Activated T-helper 1 cell treated with anti-CD3 and anti-CD28 coated beads, Interleukin-2, amount 50 U/mL, for 16 hours (primary cell): ENCODE results near the gene OR6K3.
"Not testable (repeated sequence)": the region's sequence is repeated elsewhere in the genome, so short reads cannot be mapped to it uniquely, and the experiment has no call there.

Experiments
- DNase-seq, 2 donors: peaks; one replicate each; pipeline ENCODE4 v3.0.0-alpha.2; 2020; ENCODE audit warnings: low read depth in 1 of 2, low spot score in 1 of 2

The OR6K3 gene

DNA sequence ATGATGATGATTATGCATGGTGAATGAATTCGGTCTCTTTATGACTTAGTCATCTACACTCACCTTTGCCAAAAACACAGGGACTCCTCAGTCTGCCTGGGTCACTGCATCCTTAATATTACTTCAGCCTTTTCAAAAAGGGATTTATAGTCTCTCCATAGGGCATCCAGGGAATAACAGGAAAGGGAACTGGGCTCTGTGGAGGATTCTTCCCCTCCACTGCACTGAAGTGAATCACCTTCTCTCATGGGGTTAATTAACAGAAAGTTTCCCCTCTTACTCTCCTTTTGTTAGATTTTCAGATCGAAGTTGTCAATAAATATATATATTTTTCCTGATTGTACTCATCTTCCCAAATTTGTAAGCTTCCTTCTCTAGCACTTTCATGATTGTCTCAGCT is at the start of gene OR6K3:
OR6K3 (minus strand) TSS at position 101 of the 400 bp plus-strand sequence. CDS start 2,605 bp downstream, outside the sequence.
- no peak for DNase-seq

DNA sequence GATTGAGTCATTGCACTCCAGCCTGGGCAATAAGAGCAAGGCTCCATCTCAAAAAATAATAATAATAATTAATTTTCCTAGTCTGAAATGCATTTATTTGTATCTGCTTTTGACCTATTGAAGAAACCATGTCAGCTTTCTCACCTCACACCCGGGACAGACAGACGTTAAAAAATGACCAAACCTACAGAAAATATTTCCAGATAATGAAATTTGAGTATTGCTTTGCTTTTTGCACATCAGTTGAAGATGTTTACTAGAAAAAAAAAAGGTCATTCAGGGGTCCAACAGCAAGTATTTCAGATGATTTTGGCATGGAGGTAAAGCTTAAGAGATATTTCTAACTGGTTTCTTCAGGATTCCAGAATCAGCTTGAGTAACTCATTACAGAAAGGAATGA is 33.9 kb upstream of the OR6K3 start, which contains the start of gene OR6K6:
OR6K6 (plus strand) TSS at position 301 of the 400 bp plus-strand sequence. CDS start 168 bp downstream, outside the sequence.
- no peak for DNase-seq

DNA sequence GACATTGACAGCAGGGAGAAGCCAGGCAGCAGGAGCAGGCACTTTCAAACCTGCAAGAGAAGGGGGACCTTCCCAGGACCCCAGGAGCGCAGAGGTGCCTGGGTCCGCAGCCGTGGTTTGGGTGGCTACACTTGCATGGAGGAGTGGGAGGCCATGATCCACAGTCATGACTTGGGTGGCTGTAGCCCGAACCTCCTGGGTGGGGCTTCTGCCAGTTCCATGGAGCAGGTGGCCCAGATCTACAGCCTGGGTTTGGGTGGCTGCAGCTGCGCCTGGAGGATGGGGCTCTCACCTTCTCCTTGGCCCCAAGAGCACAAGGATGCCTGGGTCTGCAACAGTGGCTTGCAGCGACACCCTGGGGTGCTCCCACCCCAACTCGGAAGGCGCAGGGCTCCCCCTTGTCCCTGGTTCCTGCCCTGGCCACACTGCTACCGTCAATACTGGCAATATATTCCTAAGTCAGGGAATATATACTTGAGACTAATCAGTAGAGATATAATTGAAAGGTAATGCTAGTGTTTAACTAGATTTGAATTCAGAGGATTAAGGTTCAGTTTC is 31.7 kb upstream of the OR6K3 start:
- no peak for DNase-seq

GRCh38 chr1:158735848-158736247 is 15.3 kb upstream of the OR6K3 start:
- DNase-seq = no peak

DNA sequence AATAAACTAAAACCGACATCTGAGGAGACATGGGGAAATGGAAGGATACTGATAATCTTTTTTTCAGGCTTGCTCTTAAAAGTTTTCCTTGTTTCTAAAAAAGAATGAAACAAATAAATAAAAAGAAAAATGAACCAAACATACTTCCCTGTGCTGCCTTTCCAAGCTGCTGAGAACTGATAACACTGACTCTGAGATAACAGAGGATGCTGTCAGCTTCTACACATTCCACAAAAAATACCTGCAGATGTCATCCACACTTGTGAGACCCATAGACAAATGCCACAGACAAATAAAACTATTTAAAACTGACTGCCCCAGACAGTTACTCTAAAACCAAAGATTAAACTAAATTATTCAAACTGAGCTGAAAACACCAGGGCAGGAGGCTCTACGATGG is 12.0 kb upstream of the OR6K3 start:
- DNase-seq = no peak

DNA sequence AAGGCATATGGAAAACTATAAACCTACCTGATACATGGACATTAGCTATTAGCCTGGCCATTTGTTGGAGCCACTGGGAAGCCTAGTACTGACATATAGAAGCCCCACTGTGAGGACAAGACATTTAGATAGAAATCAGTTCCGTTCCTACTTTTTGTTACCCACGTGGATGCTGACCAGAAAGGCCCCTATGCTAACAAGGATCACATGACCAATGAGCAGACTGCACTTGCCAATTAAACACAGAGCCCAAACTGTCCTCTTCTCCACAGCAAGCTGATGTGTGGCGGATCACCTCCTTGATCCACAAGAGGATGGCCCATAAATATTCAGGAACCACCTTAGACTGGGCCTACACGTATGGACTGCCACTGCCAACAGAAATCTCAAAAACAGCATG is 11.2 kb upstream of the OR6K3 start:
- DNase-seq = no peak

GRCh38 chr1:158730453-158730852 is 9.9 kb upstream of the OR6K3 start:
- no peak for DNase-seq

DNA sequence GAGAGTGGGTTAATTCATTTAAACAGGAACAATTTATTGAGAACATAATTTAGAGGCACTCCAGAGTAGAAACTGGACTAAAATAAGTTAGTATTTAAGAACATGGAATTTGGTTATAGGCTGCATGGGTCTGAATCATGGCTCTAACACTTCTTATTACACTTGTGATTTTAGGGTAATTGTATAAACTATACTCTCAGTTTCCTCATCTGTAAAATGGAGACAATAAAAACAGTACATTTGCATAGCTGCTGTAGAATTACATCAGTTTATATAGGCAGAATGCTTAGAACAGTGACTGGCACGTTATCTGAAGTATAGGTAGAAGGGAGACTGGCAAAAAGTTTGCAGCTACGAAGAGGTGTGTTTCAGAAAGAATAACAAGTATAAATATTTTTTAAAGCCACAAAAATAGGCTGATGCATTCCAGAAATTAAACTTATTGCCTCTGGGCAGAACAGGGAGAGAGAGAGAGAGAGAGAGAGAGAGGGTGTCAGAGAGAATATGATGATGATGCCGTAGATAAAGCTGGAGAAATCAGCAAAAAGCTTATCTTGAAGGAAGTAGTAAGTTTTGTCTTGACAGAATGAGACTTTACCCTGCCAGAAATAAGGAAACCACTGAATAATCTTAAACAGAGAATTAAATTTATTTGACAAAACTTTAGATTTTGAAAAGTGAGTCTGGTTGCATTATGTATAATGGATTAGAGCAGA is 8.1 kb upstream of the OR6K3 start:
- DNase-seq = no peak

DNA sequence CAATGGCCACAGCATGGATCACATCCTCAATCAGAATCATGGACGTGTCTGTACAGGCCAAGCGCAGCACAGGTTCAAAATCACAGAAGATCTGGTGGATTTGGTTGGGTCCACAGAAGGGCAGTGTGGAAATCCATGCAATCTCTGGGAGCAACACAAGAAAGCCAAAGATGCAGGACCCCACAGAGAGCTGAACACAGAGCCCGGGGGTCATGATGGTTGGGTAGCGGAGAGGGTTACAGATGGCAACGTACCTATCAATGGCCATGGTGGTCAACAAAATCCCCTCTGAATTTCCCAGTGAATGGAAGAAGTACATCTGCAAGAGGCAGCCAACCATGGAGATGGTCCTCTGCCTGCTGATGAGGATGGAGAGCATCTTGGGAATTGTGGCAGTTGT is 3.9 kb upstream of the OR6K3 start:
- DNase-seq = no peak

GRCh38 chr1:158719664-158720063 is 856 bp downstream of the OR6K3 start:
- no peak for DNase-seq

- DNase-seq = no peak
These were observed 3.2 kb downstream of the OR6K3 start for GRCh38 chr1:158717344-158717743.

GRCh38 chr1:158716335-158716734 is 4.2 kb downstream of the OR6K3 start:
- DNase-seq = no peak

DNA sequence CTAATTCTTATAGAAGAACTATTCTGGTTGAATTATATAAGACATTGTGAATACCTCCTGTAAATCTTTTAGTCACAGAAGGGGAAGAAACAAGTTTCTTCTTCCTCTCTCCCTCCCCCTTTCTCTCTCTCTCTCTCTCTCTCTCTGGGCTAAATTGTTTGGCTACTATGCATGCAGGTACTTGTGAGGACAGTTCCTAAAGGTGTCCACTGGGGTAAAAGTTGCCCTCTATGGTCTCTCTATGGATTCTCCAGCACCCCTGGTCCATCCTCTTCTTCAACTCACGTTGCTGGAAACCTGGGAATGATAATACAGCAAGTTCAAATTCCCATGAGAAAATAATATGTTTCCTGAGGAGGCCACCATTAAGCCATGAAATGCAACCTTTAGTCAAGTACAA is 5.8 kb downstream of the OR6K3 start:
- no peak for DNase-seq

GRCh38 chr1:158711098-158711497 is 9.4 kb downstream of the OR6K3 start:
- no peak for DNase-seq

GRCh38 chr1:158706096-158706495 is 14.4 kb downstream of the OR6K3 start:
- DNase-seq = no peak

- no peak for DNase-seq
These were observed 20.0 kb downstream of the OR6K3 start, which contains the start of gene OR6K2 for GRCh38 chr1:158700552-158700951. Gene OR6K2 (minus strand): TSS chr1:158700652. CDS start chr1:158700652, 0 bp downstream.

DNA sequence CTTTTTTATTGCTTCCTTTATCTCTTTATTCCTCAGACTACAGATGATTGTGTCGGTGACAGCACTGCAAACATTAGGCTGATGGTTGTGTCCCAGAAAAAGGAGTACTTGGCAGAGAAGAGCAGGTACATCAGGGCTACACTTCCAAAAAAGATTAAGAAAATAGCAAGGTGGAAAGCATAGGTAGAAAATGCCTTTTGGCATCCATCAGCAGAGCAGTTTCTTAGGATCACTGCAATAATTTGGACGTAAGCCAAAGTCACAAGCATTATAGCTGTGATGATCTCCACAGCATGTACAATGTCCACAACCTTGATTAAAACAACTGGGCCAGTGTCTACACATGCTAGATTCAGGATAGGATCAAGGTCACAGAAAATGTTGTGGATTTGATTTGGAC is 25.9 kb downstream of the OR6K3 start:
- no peak for DNase-seq

- DNase-seq = no peak
These were observed 28.2 kb downstream of the OR6K3 start for GRCh38 chr1:158692356-158692755.

DNA sequence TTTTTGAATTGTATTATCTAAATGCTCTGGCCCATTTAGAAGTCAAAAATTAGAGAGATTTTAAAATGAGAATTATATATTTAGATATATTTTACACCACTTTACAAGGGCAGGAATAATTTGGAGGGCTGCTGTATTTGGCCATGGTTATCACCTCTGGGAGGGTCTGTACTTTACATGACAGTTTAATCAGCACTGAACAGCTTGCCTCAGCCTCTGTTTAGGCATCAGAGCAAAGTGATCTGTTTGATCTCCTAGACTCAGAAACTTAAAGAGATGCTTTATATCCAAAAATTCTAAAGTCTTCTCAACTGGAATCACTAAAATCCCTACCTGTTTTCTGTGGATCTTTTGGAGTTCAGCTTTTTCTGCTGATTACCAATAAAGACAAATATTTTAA is 28.6 kb downstream of the OR6K3 start:
- DNase-seq = no peak

GRCh38 chr1:158691149-158691548 is 29.4 kb downstream of the OR6K3 start:
- not testable (repeated sequence) for DNase-seq

GRCh38 chr1:158689875-158690274 is 30.6 kb downstream of the OR6K3 start:
- no peak for DNase-seq

DNA sequence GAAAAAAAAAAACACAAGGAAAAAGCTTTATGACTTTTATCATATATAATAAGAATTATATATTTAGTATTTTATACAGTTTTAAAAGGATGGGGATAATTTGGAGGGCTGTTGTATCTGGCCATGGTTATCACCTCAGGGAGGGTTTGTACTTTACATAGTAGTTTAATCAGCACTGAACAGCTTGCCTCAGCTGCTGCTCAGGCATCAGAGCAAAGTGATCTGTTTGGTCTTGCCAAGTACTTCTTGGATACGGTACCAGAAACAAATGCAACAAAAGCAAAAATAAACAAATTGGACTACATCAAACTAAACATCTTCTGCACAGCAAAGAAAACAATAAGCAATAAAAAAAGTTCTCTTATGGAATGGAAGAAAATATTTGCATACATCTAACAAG is 31.4 kb downstream of the OR6K3 start:
- DNase-seq = no peak

GRCh38 chr1:158688343-158688742 is 32.2 kb downstream of the OR6K3 start:
- not testable (repeated sequence) for DNase-seq
